ENCODE measurements around the gene SLC29A3. TPM values are rescaled to one million over a fixed set of nuclear protein-coding genes. Genes with fewer than 3 reads are reported as not detected.

SLC29A3 gene
- total and polyA plus RNA-seq, 2 donors (not counting 1 experiment from before 2014, with no cell fraction given), result 0.90 to 2.3 TPM

DNA sequence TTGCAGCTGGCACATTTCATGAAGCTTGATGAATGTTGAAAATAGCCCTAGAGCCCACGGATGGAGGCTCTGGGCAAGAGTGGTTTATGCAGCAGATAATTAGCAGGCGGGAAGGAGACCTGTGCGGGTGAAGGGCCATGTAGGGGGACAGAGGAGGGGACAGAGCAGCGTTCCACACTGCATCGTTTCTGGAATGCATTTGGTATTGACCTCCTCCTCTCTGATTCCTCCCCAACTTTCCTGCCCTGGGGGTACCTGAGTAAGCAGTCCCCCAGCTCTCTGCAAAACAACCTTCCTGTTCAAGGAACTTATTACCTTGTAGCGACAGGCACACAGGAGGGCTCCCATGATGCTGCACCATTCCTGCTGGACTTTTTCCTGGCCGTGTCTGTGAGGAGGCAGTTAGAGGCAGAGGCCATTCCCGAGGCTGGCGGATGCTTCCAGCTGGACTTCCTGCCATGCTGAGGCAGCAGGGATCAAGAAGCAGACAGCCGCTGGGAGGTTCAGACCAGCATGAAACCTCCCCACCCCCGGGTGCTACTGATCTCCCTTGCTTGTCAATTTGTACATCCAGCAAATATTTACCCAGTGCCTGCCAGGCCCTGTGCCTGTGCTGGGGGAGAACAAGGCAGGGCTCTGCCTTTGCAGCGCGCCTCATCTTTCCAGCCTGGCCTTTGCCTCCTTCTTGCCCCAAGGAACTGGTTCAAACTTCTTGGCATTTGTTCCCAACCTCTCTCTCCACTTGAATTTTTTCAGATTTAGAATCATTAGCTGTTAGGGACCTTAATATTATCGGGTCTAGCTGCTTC, 28.7 kb downstream of the SLC29A3 start:
- DNase-seq (ENCODE audit: low read depth in 2 of 2), result no peak
- H2AFZ ChIP-seq (ENCODE audit: low read length), result no peak overlapping the region
- TF ChIP-seq, protein P1, sequence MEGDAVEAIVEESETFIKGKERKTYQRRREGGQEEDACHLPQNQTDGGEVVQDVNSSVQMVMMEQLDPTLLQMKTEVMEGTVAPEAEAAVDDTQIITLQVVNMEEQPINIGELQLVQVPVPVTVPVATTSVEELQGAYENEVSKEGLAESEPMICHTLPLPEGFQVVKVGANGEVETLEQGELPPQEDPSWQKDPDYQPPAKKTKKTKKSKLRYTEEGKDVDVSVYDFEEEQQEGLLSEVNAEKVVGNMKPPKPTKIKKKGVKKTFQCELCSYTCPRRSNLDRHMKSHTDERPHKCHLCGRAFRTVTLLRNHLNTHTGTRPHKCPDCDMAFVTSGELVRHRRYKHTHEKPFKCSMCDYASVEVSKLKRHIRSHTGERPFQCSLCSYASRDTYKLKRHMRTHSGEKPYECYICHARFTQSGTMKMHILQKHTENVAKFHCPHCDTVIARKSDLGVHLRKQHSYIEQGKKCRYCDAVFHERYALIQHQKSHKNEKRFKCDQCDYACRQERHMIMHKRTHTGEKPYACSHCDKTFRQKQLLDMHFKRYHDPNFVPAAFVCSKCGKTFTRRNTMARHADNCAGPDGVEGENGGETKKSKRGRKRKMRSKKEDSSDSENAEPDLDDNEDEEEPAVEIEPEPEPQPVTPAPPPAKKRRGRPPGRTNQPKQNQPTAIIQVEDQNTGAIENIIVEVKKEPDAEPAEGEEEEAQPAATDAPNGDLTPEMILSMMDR (conservative IDR thresholded peaks at IDR 0.05 in 1 of 2, IDR thresholded peaks at IDR 0.05 in 1 of 2; ENCODE audit: low read depth in 1 of 2, low read length in 2 of 2), result no peak
- no peak for TF ChIP-seq EZH2 (IDR thresholded peaks at IDR 0.05; ENCODE audit: low read length, missing control alignments)
- no peaks in the 10 kb centered on the region for H3K79me2 ChIP-seq (ENCODE audit: control insufficient read depth, insufficient read depth, low read length)
- no peaks in the 10 kb centered on the region for H3K4me1 ChIP-seq (ENCODE audit: control insufficient read depth, extremely low read depth, insufficient read depth, low read length)
- H3K36me3 ChIP-seq (ENCODE audit: control insufficient read depth, insufficient read depth, low read length), result no peaks in the 10 kb centered on the region
- peaks cover 3% of the 10 kb centered on the region for H3K27me3 ChIP-seq (ENCODE audit: control insufficient read depth, insufficient read depth, low read length)
- H3K9ac ChIP-seq (ENCODE audit: insufficient read depth, low read length), result no peak overlapping the region
- H3K4me2 ChIP-seq (ENCODE audit: extremely low read depth, insufficient read depth, low read length), result no peak overlapping the region
- no peak overlapping the region for H3K27ac ChIP-seq (ENCODE audit: insufficient read depth, low read length)
- no peaks in the 10 kb centered on the region for H4K20me1 ChIP-seq (ENCODE audit: control insufficient read depth, extremely low read depth, insufficient read depth, low read length)
- no peaks in the 10 kb centered on the region for H3K9me3 ChIP-seq (ENCODE audit: control insufficient read depth, insufficient read depth, low read depth, low read length)
- H3K4me3 ChIP-seq (replicated peaks in 1 of 4; ENCODE audit: control extremely low read depth in 1 of 4, insufficient read depth in 1 of 4, low read depth in 3 of 4, low read length in 4 of 4), result no peak overlapping the region

DNA sequence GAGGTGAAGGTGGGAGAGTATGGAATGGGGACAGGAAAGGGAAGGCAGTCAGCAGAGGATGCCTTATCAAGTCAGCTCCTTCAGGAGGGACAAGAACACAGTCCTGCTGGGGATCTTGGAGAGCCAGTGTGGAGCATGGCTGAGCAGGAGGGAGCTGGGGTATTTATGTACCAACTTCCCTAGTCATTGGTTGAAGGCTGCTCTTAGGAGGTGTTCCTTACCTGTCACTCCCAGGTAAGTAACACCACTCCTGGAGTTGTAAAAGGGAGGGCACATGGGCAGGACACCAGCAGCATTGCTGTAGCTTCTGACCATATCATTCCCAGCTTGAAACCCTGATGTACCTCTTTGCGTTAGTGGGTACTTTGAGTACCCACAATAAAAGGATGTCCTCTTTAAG, 29.8 kb downstream of the SLC29A3 start:
- Histone ChIP-seq H3K36me3 (ENCODE audit: control insufficient read depth, insufficient read depth, low read length) (no peaks in the 10 kb centered on the region), H3K27ac (ENCODE audit: insufficient read depth, low read length) (no peak overlapping the region), H3K9me3 (ENCODE audit: control insufficient read depth, insufficient read depth, low read depth, low read length) (no peaks in the 10 kb centered on the region), H3K27me3 (ENCODE audit: control insufficient read depth, insufficient read depth, low read length) (peaks cover 3% of the 10 kb centered on the region), H2AFZ (ENCODE audit: low read length) (no peak overlapping the region), H3K9ac (ENCODE audit: insufficient read depth, low read length) (no peak overlapping the region), H3K4me2 (ENCODE audit: extremely low read depth, insufficient read depth, low read length) (no peak overlapping the region), H3K4me3 (replicated peaks in 1 of 4; ENCODE audit: control extremely low read depth in 1 of 4, insufficient read depth in 1 of 4, low read depth in 3 of 4, low read length in 4 of 4) (no peak overlapping the region), H4K20me1 (ENCODE audit: control insufficient read depth, extremely low read depth, insufficient read depth, low read length) (no peaks in the 10 kb centered on the region), H3K79me2 (ENCODE audit: control insufficient read depth, insufficient read depth, low read length) (no peaks in the 10 kb centered on the region), H3K4me1 (ENCODE audit: control insufficient read depth, extremely low read depth, insufficient read depth, low read length) (no peaks in the 10 kb centered on the region)
- no peak for TF ChIP-seq EZH2 (IDR thresholded peaks at IDR 0.05; ENCODE audit: low read length, missing control alignments)
- TF ChIP-seq, protein P1 (conservative IDR thresholded peaks at IDR 0.05 in 1 of 2, IDR thresholded peaks at IDR 0.05 in 1 of 2; ENCODE audit: low read depth in 1 of 2, low read length in 2 of 2), result no peak
- DNase-seq (ENCODE audit: low read depth in 2 of 2), result no peak

DNA sequence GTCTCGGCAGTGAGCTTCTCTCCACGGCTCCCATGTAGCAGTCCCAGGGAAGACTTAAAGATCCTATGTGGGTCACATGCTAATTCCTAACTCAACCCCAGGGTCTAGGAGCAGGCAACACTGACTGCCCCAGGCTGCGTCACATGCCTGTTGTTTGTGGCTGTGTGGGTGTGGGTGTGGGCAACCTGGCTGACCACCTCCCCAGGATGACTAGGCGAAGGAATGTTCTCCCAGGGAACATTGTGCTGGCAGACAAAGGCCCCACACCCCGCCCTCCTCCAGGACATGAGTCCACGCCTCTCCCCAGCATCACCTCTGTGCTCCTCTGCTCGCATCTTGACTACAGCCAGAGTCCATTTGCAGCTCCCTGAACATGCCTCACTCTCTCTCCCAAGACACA, 30.3 kb downstream of the SLC29A3 start:
- no peaks in the 10 kb centered on the region for H3K9me3 ChIP-seq (ENCODE audit: control insufficient read depth, insufficient read depth, low read depth, low read length)
- no peak overlapping the region for H3K9ac ChIP-seq (ENCODE audit: insufficient read depth, low read length)
- peaks cover 2% of the 10 kb centered on the region for H3K27me3 ChIP-seq (ENCODE audit: control insufficient read depth, insufficient read depth, low read length)
- TF ChIP-seq, protein P1 (conservative IDR thresholded peaks at IDR 0.05 in 1 of 2, IDR thresholded peaks at IDR 0.05 in 1 of 2; ENCODE audit: low read depth in 1 of 2, low read length in 2 of 2), result no peak
- TF ChIP-seq EZH2 (IDR thresholded peaks at IDR 0.05; ENCODE audit: low read length, missing control alignments), result no peak
- H3K4me3 ChIP-seq (replicated peaks in 1 of 4; ENCODE audit: control extremely low read depth in 1 of 4, insufficient read depth in 1 of 4, low read depth in 3 of 4, low read length in 4 of 4), result no peak overlapping the region
- H3K27ac ChIP-seq (ENCODE audit: insufficient read depth, low read length), result no peak overlapping the region
- H2AFZ ChIP-seq (ENCODE audit: low read length), result no peak overlapping the region
- H3K36me3 ChIP-seq (ENCODE audit: control insufficient read depth, insufficient read depth, low read length), result no peaks in the 10 kb centered on the region
- H3K79me2 ChIP-seq (ENCODE audit: control insufficient read depth, insufficient read depth, low read length), result no peaks in the 10 kb centered on the region
- no peaks in the 10 kb centered on the region for H4K20me1 ChIP-seq (ENCODE audit: control insufficient read depth, extremely low read depth, insufficient read depth, low read length)
- no peaks in the 10 kb centered on the region for H3K4me1 ChIP-seq (ENCODE audit: control insufficient read depth, extremely low read depth, insufficient read depth, low read length)
- DNase-seq (ENCODE audit: low read depth in 2 of 2), result peak in 1 of 2 donors; percentile 60
- no peak overlapping the region for H3K4me2 ChIP-seq (ENCODE audit: extremely low read depth, insufficient read depth, low read length)
